ENCODE measurements around the gene CLPSL2.

- TF ChIP-seq CTCF (IDR thresholded peaks at IDR 0.05): no peak
- TF ChIP-seq POLR2A (IDR thresholded peaks at IDR 0.05): no peak
Observed at GRCh38 chr6:35786272-35786671, 9.9 kb downstream of the CLPSL2 start.

All from adrenal gland (tissue), 5 donors.